Astrocyte (in vitro differentiated cells and primary cell): ENCODE results near the gene PRRC2B. TPM values are rescaled to one million over a fixed set of nuclear protein-coding genes. Genes with fewer than 3 reads are reported as not detected.

Experiments
- DNase-seq: peaks from one replicate; pipeline ENCODE4 v3.0.0-alpha.2; 2010; ENCODE audit warnings: low read depth
- FAIRE-seq: peaks from 2 replicates; lab custom pipeline; 2011; peaks lifted over from hg19 to GRCh38; lab: Jason Lieb, UNC
- H2AFZ ChIP-seq: 2 replicates; pipeline ENCODE4 v1.6.0; 2012; ENCODE audit warnings: low read depth, low read length, inconsistent platforms
- H3K27ac ChIP-seq: 2 replicates; pipeline ENCODE4 v1.5.1; 2011; ENCODE audit warnings: low read depth, low read length, inconsistent platforms
- H3K27me3 ChIP-seq: 2 replicates; pipeline ENCODE4 v1.6.0; 2011; ENCODE audit warnings: low read length, inconsistent platforms; ENCODE audit not compliant: insufficient read depth
- H3K36me3 ChIP-seq: 2 replicates; pipeline ENCODE4 v1.5.1; 2011; ENCODE audit warnings: low read length, inconsistent platforms; ENCODE audit not compliant: insufficient read depth
- H3K4me1 ChIP-seq: 2 replicates; pipeline ENCODE4 v1.5.1; 2011; ENCODE audit warnings: low read length, inconsistent platforms; ENCODE audit not compliant: insufficient read depth
- H3K4me2 ChIP-seq: 2 replicates; pipeline ENCODE4 v1.6.0; 2012; ENCODE audit warnings: low read length, inconsistent platforms
- H3K4me3 ChIP-seq: 2 replicates; pipeline ENCODE4 v1.5.1; 2011; ENCODE audit warnings: low read depth, mild to moderate bottlenecking, low read length, inconsistent platforms; ENCODE audit not compliant: insufficient read depth
- H3K79me2 ChIP-seq: 2 replicates; pipeline ENCODE4 v1.6.0; 2012; ENCODE audit warnings: mild to moderate bottlenecking, low read length, inconsistent platforms; ENCODE audit not compliant: insufficient read depth
- H3K9ac ChIP-seq: 2 replicates; pipeline ENCODE4 v1.6.0; 2012; ENCODE audit warnings: mild to moderate bottlenecking, low read length, inconsistent platforms
- H3K9me3 ChIP-seq: 2 replicates; pipeline ENCODE4 v1.5.1; 2012; ENCODE audit warnings: low read depth, mild to moderate bottlenecking, low read length, inconsistent platforms; ENCODE audit not compliant: insufficient read depth
- H4K20me1 ChIP-seq: 2 replicates; pipeline ENCODE4 v1.6.0; 2012; ENCODE audit warnings: low read length, inconsistent platforms; ENCODE audit not compliant: insufficient read depth
- H3K27ac Mint-ChIP-seq: one replicate; pipeline ENCODE4 v1.8.0; 2021; ENCODE audit warnings: mild to moderate bottlenecking, mixed read lengths; ENCODE audit not compliant: unreplicated experiment
- H3K27me3 Mint-ChIP-seq: one replicate; pipeline ENCODE4 v1.8.0; 2021; ENCODE audit warnings: low read depth, mixed read lengths; ENCODE audit not compliant: unreplicated experiment
- H3K36me3 Mint-ChIP-seq: one replicate; pipeline ENCODE4 v1.8.0; 2021; ENCODE audit warnings: low read depth, mixed read lengths; ENCODE audit not compliant: unreplicated experiment
- H3K4me1 Mint-ChIP-seq: one replicate; pipeline ENCODE4 v1.8.0; 2021; ENCODE audit warnings: low read depth, mixed read lengths; ENCODE audit not compliant: unreplicated experiment
- H3K4me3 Mint-ChIP-seq: one replicate; pipeline ENCODE4 v1.8.0; 2021; ENCODE audit warnings: mild to moderate bottlenecking, moderate library complexity, mixed read lengths; ENCODE audit not compliant: unreplicated experiment
- H3K9me3 Mint-ChIP-seq: one replicate; pipeline ENCODE4 v1.8.0; 2021; ENCODE audit warnings: mild to moderate bottlenecking, mixed read lengths; ENCODE audit not compliant: unreplicated experiment
- CTCF ChIP-seq: IDR thresholded peaks from 2 replicates; pipeline ENCODE4 v1.5.1; 2011; ENCODE audit warnings: low read depth, mild to moderate bottlenecking, inconsistent platforms, low read length, moderate library complexity; ENCODE audit not compliant: insufficient read depth
- EZH2 ChIP-seq: IDR thresholded peaks from 2 replicates; pipeline ENCODE4 v1.6.1; 2012; ENCODE audit warnings: mild to moderate bottlenecking, low read length, inconsistent platforms; ENCODE audit not compliant: insufficient read depth
- total RNA-seq: library from RNA; stranded (reverse); gene quantifications from 2 replicates; pipeline ENCODE4 v1.2.1, GENCODE V29; 2021

PRRC2B gene
- total RNA-seq, 1 donor from 2014 or later = 292 TPM

GRCh38 chr9:131473198-131473885 is 79.5 kb downstream of the PRRC2B start:
- H3K4me2 ChIP-seq = no peak overlapping the region
- Mint-ChIP-seq H3K4me3 (no peak overlapping the region), H3K27me3 (no peaks in the 10 kb centered on the region), H3K36me3 (peaks cover 20% of the 10 kb centered on the region), H3K27ac (no peak overlapping the region), H3K9me3 (peaks cover 2% of the 10 kb centered on the region), H3K4me1 (no peaks in the 10 kb centered on the region)
- no peak for FAIRE-seq
- no peak overlapping the region for H2AFZ ChIP-seq
- no peak for DNase-seq
- peaks cover 87% of the 10 kb centered on the region for H3K79me2 ChIP-seq
- peaks cover 91% of the 10 kb centered on the region for H4K20me1 ChIP-seq
- H3K9ac ChIP-seq = no peak overlapping the region
- no peaks in the 10 kb centered on the region for H3K9me3 ChIP-seq
- no peak overlapping the region for H3K27ac ChIP-seq
- no peaks in the 10 kb centered on the region for H3K4me1 ChIP-seq
- peaks cover 54% of the 10 kb centered on the region for H3K36me3 ChIP-seq
- TF ChIP-seq EZH2 (no peak), CTCF (no peak)
- no peaks in the 10 kb centered on the region for H3K27me3 ChIP-seq
- no peak overlapping the region for H3K4me3 ChIP-seq

GRCh38 chr9:131473891-131474290 is 80.0 kb downstream of the PRRC2B start:
- FAIRE-seq (no peak), DNase-seq (no peak)
- H4K20me1 ChIP-seq = peaks cover 91% of the 10 kb centered on the region
- Mint-ChIP-seq H3K27me3 (no peaks in the 10 kb centered on the region), H3K4me3 (no peak overlapping the region), H3K4me1 (no peaks in the 10 kb centered on the region), H3K27ac (no peak overlapping the region), H3K9me3 (peaks cover 2% of the 10 kb centered on the region), H3K36me3 (peaks cover 20% of the 10 kb centered on the region)
- H3K4me3 ChIP-seq = no peak overlapping the region
- no peak overlapping the region for H3K4me2 ChIP-seq
- peaks cover 86% of the 10 kb centered on the region for H3K79me2 ChIP-seq
- no peak overlapping the region for H3K27ac ChIP-seq
- no peaks in the 10 kb centered on the region for H3K27me3 ChIP-seq
- peaks cover 53% of the 10 kb centered on the region for H3K36me3 ChIP-seq
- H2AFZ ChIP-seq = no peak overlapping the region
- no peaks in the 10 kb centered on the region for H3K4me1 ChIP-seq
- no peak overlapping the region for H3K9ac ChIP-seq
- TF ChIP-seq CTCF (no peak), EZH2 (no peak)
- no peaks in the 10 kb centered on the region for H3K9me3 ChIP-seq

- H3K9ac ChIP-seq = no peak overlapping the region
- DNase-seq (no peak), FAIRE-seq (no peak)
- no peak overlapping the region for H3K4me2 ChIP-seq
- Mint-ChIP-seq H3K4me3 (no peak overlapping the region), H3K27ac (no peak overlapping the region), H3K27me3 (no peaks in the 10 kb centered on the region), H3K9me3 (peaks cover 2% of the 10 kb centered on the region), H3K36me3 (peaks cover 15% of the 10 kb centered on the region), H3K4me1 (no peaks in the 10 kb centered on the region)
- H3K4me3 ChIP-seq = no peak overlapping the region
- peaks cover 93% of the 10 kb centered on the region for H4K20me1 ChIP-seq
- TF ChIP-seq EZH2 (no peak), CTCF (no peak)
- H3K27ac ChIP-seq = no peak overlapping the region
- H3K36me3 ChIP-seq = peaks cover 57% of the 10 kb centered on the region
- H3K4me1 ChIP-seq = no peaks in the 10 kb centered on the region
- no peaks in the 10 kb centered on the region for H3K27me3 ChIP-seq
- H3K79me2 ChIP-seq = peaks cover 87% of the 10 kb centered on the region
- H2AFZ ChIP-seq = no peak overlapping the region
- no peaks in the 10 kb centered on the region for H3K9me3 ChIP-seq
These were observed 80.8 kb downstream of the PRRC2B start for GRCh38 chr9:131474711-131475110.
